GM18526 (cell line): ENCODE data around the gene CBX2.

Experiments
- POLR2A ChIP-seq: IDR thresholded peaks from 3 replicates; pipeline ENCODE4 v1.6.1; 2011; ENCODE audit not compliant: insufficient read length; ENCODE audit errors: extremely low read depth

Gene CBX2

DNA sequence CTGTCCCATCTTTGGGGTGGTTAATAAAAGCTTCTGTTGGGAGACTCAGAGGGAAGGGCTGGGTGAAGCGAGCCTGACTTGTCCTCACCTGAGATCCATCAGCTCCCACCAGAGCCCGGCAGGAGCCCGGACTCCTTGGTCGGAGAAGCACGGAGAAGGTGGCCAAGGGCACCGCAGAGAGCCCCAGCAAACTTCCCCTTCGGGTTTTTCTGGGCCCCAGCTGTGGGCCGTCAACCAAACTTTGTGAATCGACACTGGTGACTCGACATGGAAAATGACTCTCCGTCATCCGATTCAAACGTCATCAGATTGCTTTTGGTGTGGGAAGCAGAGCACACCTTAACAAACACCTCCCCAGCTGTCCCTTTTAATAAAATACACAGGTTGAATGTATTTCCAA, 25.8 kb upstream of the CBX2 start:
- no peak for TF ChIP-seq POLR2A

DNA sequence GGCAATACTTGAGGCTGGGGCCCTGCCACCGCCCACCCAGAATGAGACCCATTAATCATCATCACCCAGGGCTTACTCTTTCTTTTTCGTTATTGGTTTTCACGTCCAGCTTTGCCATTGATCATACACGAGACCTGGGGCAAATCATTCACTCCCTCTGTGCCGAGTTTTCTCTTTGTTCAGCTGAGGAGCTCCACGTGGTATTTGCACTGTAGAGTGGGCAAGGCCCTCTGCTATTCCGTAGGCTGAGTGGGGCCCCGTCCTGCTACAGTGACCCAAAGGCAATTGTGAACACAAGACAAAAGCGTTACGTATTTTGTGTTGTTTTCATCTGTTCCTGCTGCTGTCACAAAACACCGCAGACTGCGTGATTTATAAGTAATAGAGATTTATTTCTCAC, 23.6 kb upstream of the CBX2 start:
- no peak for TF ChIP-seq POLR2A

DNA sequence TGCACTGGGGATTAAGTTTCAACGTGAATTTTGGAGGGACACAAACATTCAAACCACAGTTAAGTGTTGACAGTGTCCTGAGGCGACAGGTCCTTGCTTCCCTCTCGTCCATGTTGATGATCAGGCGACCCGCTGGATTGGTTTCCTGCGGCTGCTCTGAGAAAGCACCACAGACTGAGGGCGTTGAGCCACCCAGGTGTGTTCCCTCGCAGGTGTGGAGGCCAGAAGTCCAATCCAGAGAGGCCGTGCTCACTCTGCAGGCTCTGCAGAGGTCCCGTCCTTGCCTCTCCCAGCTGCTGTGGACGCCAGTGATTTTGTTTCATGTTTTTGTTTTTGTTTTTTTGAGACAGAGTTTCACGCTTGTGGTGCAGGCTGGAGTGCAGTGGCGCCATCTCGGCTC, 22.4 kb upstream of the CBX2 start:
- TF ChIP-seq POLR2A, result no peak

DNA sequence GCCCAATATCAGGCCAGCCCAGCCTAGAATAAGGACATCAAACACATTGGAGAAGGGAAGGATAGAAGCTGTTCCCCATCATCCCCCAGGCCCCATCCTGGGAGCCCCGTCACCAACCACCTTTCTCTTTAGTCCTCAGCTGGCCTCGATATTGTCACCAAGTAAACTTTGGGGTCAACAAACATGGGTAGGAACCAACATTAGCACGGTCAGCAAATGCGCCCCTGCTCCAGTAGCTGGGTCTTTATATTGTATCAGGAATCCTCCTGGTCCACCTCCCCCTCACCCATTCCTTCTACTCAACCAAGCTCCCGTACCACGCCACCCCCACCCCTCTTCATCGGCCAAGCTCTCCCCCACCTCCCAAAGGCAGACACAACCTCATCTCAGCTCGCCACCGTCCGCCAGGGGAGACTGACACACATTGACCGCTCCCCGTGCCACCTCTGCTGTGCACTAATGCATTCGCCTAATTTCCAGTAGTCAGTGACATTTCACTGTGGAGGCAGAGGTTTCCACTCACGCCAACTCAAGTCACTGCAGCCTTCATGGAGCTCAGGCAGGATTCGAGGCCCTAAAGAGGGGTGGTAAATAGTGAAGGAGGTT, 20.7 kb upstream of the CBX2 start:
- TF ChIP-seq POLR2A, result no peak

DNA sequence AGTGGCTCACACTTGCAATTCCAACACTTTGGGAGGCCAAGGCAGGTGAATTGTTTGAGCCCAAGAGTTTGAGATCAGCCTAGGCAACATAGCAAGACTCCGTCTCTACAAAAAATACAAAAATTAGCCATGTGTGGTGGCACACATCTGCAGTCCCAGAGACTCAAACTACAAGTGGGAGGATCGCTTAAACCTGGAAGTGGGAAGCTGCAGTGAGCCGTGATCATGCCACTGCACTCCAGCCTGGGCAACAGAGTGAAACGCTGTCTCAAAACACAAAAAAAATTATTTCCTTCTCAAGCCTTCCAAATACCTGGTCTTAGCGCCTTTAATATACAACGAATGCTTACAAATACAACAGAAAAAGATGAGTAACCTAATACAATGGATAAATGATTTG, 19.7 kb upstream of the CBX2 start:
- TF ChIP-seq POLR2A, result no peak

DNA sequence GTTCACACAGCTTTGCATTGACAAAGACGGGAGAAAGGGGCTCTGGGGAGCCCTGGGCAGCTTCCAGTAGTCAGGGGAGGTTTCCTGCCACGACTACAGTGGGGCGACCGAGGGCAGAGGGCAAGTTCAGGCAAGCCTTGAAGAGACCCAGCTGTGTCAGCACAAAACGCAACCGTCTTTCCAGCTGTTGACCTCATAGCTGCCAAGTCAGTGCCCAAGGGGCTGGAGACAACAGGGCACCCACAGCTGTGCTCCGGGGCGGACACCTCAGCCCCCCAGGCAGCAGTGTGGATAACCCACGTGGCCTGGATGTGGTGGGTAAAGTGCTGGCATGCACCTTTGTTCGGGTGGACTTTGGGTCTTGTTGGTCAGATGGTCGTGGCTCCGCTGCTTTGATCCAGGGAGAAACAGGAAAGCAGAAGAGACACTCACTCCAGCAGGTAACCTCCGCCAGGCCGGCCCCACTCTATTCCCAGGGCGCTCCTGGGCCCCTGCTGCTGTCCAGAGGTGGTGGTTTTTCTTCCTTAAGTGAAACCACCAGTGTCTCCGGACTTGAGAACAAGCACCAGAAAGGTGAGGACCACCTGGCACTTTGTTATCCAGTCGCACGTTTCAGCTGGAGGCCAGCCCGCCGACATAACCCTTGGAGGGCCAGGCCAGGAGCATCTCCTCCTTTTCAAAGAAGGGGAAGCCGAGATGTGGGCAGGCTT, 17.6 kb upstream of the CBX2 start:
- no peak for TF ChIP-seq POLR2A

DNA sequence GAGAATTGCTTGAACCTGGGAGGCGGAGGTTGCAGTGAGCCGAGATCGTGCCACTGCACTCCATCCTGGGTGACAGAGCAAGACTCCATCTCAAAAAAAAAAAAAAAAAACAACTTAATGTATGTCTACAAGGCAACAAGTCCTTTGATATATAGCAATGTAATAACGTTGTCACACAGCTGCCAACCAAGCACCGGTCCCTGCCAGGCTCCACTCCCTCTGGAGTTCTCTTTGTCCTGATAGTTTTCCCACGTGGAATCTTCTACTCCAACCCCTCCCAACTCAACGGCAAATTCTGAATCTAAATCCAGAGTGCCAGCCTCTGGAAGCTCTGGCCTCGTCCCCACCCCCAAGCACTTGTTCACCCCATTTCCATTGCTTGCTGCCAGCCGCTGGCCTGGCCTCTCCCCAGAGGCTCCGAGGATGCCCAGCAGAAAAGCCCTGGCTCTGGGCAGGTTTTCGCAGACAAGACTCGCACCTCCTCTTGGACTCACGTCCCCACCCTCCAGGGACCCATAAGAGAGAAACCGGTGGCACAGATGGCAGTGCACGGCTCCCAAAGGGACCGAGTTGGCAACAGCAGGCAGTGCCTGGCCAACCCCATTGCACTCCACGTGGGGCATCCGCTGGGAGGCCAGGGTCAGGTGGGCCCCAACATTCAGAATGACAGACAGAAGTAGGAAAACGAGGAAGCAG, 15.9 kb upstream of the CBX2 start:
- TF ChIP-seq POLR2A, result no peak

DNA sequence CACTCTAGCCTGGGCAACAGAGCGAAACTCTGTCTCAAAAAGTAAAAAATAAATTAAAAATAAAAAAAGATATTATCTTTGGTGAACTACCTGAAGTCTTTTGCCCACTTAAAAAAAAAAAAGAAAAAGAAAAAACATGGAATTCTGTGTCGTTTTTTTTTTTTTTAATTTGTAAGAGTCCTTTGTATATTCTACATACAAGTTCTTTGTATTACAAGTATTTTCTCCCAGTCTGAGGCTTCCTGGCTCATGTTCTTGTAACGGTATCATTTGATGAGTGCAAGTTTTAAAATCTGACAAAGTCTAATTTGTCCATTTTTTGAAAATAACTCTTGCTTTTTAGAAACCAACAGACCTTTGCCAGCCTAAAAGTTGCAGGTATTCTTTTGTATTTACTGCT, 12.2 kb upstream of the CBX2 start:
- no peak for TF ChIP-seq POLR2A

DNA sequence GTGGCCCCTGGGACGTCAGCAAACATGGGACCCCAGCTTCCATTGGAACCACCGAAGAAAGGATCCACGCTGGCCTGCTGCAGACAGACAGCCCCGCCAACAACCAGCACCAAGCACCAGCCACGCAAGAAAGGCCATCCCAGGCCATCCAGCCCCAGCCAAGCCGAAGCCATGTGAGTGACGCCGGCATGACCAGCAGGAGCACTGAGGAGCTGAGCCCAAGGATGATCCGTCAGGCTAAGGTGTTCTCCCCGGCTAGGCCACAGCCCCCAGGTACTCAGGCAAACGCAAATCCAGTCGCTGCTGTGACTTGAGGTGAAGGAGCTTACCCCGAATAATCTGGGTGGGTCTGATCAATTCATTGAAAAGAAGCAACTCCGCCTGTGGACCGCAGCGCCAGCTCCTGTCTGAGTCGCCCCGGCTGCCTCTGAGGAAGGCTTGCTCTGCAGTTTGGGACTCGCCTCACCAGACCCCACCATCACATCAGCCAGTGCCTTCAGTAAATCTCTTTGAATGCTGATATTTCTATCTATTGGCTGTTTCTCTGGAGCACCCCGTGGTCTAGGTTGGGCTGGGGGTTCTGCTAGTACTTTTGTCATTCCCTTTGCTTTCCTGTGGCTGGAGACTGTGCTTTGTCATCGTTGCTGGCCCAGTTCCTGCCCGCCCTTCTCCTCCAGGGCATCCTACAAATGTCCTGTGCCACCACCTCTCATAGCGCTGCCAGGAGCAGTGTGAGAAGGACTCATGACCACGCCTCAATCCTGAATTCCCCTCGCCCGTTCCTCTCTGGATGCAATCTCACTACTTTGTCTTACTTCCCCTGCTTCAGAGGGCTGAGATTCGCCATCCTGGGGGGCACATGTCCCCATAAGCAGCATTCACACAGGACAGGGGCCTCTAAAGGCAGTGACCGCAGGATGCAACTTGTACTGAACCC, 8.1 kb upstream of the CBX2 start:
- TF ChIP-seq POLR2A, result no peak

DNA sequence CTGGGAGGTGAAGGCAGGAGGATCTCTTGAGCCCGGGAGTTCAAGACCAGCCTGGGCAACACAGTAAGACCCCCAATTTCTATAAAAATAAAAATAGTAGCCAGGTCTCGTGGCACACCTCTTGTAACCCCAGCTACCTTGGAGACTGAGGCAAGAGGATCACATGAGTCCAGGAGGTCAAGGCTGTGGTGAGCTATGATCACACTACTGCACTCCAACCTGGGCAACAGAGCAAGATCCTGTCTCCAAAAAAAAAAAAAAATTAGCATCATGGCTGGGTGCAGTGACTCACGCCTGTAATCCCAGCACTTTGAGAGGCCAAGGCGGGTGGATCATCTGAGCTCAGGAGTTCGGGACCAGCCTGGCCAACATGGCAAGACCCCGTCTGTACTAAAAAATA, 6.7 kb upstream of the CBX2 start:
- no peak for TF ChIP-seq POLR2A

DNA sequence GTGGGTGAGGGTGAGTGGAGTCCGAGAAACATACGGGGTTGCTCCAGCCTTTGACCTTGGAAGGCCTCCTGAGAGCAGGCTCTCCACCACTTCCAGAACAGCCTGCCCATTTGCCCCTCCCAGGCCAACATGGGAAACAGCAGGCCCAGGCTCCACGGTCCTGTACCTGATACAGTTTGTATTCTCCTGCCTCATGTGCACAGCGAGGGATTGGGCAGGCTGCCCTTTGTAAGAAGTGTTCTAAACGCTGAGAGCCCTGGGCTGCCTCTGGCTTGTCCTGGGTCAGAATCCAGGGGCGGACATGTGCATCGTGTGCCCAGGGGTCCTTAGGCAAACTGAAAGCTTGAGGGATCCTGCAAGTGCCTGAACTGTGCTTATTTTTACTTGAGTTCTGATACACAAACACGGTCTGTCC, 3.4 kb upstream of the CBX2 start:
- no peak for TF ChIP-seq POLR2A

DNA sequence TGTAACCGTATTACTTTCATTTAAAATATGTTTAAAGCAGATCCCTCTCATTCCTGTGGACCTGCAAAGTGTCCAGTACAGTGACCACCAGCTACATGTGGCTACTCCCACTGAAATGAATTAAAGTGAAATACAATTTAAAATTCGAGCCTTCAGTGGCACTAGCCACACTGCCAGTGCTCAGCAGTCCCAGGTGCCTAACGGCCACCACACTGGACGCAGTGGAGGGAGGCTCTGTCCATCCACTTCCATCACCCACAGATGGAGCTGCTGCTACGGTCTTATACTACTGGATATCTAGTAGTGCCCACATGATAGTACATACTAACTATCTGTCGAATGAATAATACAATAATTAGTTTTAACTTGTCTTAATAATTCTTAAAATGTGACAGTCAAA, 2.3 kb upstream of the CBX2 start:
- TF ChIP-seq POLR2A, result no peak

DNA sequence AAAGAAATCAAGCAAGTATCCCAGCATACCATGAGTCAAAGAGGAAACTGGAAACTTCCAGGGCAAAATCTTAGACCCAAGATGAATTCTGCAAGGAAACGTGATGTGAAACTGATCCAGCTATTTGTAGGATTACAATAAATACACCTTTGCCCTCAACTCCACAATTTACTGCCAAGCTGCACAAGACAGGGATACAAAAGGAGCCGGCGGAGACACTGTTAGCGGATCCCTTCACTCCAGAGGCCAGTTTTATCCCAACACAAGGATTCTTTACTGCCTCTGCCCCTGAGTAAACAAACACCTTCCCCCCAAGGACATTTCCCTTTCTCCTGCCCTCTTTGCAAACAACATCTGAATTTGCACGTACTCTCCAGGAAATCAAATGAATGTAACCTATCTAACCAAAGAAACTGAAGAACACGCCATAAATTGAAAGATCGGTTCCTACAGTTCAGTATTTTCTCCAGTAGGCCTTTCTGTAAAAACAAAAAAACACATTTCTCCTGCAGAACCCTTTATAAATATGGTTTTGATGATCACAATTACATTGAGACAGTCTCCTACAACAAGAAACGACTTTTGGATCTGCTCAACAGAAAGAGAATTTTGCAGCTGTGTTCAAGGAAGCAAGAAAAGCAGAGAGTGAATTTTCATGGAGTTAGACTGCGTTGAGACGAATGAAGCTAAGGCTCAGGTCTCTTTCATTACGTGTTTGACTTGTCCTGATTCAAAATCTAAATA, 1.4 kb upstream of the CBX2 start:
- TF ChIP-seq POLR2A, result no peak

DNA sequence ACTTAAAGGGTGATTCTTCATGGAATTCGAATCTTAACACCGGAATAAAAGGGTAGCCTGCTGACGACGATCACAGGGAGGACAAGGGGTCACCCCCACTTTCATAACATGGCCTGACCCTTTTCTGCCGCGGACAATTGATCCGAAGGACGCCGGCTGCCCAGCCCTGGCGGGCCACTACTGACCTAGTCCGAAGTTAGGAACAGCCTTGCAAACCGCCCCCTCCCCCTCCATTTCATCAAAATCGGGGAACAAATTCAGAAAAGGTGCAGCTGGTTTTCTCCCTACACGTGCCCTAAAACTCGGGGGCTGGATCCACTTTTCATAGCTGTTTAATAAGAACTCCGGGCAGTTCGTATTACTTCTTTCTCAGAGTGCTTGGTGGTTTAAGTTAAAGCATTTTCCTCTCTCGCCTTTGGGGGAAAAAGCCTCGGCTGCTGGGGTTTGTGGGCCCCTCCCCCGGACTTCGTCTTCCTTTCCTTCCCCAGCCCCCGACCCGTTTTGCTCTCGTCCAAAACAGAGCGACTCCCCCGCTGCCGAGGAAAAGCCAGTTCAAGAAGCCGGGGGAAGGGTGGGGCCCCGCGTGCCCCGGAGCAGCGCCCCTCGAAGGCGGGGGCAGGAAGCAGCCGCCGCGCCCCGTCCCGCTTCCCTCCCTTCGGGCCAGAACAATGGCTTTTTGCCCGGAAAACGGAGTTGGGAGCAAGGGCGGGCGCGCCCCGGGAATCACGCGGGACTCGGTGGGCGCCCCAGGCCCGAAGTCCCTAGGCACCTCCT, 641 bp upstream of the CBX2 start:
- no peak for TF ChIP-seq POLR2A
